ENCODE measurements around the gene SCFD2. TPM values are rescaled to one million over a fixed set of nuclear protein-coding genes. Genes with fewer than 3 reads are reported as not detected.

Gene SCFD2
- total and polyA plus RNA-seq, 2 of the 8 experiments (the other 6 are each of a cell fraction or from before 2014, with no cell fraction given), result 6.2 to 10.2 TPM

DNA sequence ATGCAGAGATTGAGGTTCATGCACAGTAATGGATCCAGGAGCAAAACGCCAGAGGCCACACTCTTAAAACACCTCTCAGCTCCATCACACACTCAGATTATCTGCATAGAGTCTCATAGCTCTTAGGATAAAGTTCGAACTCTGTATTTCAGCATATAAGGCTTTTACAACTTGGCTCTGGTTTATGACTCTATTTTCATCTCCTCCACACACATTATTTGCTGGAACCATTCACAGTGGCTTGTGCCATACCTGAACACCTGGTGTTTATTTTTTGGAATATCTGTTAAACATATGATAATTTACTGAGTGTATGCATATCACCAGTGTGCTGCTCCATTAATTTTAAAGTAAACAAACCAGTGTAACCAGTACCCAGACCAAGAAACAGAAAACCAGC, 476.5 kb downstream of the SCFD2 start (continued):
- TF ChIP-seq, protein P1, sequence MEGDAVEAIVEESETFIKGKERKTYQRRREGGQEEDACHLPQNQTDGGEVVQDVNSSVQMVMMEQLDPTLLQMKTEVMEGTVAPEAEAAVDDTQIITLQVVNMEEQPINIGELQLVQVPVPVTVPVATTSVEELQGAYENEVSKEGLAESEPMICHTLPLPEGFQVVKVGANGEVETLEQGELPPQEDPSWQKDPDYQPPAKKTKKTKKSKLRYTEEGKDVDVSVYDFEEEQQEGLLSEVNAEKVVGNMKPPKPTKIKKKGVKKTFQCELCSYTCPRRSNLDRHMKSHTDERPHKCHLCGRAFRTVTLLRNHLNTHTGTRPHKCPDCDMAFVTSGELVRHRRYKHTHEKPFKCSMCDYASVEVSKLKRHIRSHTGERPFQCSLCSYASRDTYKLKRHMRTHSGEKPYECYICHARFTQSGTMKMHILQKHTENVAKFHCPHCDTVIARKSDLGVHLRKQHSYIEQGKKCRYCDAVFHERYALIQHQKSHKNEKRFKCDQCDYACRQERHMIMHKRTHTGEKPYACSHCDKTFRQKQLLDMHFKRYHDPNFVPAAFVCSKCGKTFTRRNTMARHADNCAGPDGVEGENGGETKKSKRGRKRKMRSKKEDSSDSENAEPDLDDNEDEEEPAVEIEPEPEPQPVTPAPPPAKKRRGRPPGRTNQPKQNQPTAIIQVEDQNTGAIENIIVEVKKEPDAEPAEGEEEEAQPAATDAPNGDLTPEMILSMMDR (IDR thresholded peaks at IDR 0.05; ENCODE audit: control extremely low read depth in 1 of 3, insufficient read depth in 1 of 3, low read depth in 1 of 3, low read length in 3 of 3), result no peak
- TF ChIP-seq JUND (IDR thresholded peaks at IDR 0.05; ENCODE audit: low read length), result no peak
- no peak for TF ChIP-seq SAP30 (IDR thresholded peaks at IDR 0.05; ENCODE audit: insufficient read depth, insufficient replicate concordance, low read length)
- TF ChIP-seq, protein P2, sequence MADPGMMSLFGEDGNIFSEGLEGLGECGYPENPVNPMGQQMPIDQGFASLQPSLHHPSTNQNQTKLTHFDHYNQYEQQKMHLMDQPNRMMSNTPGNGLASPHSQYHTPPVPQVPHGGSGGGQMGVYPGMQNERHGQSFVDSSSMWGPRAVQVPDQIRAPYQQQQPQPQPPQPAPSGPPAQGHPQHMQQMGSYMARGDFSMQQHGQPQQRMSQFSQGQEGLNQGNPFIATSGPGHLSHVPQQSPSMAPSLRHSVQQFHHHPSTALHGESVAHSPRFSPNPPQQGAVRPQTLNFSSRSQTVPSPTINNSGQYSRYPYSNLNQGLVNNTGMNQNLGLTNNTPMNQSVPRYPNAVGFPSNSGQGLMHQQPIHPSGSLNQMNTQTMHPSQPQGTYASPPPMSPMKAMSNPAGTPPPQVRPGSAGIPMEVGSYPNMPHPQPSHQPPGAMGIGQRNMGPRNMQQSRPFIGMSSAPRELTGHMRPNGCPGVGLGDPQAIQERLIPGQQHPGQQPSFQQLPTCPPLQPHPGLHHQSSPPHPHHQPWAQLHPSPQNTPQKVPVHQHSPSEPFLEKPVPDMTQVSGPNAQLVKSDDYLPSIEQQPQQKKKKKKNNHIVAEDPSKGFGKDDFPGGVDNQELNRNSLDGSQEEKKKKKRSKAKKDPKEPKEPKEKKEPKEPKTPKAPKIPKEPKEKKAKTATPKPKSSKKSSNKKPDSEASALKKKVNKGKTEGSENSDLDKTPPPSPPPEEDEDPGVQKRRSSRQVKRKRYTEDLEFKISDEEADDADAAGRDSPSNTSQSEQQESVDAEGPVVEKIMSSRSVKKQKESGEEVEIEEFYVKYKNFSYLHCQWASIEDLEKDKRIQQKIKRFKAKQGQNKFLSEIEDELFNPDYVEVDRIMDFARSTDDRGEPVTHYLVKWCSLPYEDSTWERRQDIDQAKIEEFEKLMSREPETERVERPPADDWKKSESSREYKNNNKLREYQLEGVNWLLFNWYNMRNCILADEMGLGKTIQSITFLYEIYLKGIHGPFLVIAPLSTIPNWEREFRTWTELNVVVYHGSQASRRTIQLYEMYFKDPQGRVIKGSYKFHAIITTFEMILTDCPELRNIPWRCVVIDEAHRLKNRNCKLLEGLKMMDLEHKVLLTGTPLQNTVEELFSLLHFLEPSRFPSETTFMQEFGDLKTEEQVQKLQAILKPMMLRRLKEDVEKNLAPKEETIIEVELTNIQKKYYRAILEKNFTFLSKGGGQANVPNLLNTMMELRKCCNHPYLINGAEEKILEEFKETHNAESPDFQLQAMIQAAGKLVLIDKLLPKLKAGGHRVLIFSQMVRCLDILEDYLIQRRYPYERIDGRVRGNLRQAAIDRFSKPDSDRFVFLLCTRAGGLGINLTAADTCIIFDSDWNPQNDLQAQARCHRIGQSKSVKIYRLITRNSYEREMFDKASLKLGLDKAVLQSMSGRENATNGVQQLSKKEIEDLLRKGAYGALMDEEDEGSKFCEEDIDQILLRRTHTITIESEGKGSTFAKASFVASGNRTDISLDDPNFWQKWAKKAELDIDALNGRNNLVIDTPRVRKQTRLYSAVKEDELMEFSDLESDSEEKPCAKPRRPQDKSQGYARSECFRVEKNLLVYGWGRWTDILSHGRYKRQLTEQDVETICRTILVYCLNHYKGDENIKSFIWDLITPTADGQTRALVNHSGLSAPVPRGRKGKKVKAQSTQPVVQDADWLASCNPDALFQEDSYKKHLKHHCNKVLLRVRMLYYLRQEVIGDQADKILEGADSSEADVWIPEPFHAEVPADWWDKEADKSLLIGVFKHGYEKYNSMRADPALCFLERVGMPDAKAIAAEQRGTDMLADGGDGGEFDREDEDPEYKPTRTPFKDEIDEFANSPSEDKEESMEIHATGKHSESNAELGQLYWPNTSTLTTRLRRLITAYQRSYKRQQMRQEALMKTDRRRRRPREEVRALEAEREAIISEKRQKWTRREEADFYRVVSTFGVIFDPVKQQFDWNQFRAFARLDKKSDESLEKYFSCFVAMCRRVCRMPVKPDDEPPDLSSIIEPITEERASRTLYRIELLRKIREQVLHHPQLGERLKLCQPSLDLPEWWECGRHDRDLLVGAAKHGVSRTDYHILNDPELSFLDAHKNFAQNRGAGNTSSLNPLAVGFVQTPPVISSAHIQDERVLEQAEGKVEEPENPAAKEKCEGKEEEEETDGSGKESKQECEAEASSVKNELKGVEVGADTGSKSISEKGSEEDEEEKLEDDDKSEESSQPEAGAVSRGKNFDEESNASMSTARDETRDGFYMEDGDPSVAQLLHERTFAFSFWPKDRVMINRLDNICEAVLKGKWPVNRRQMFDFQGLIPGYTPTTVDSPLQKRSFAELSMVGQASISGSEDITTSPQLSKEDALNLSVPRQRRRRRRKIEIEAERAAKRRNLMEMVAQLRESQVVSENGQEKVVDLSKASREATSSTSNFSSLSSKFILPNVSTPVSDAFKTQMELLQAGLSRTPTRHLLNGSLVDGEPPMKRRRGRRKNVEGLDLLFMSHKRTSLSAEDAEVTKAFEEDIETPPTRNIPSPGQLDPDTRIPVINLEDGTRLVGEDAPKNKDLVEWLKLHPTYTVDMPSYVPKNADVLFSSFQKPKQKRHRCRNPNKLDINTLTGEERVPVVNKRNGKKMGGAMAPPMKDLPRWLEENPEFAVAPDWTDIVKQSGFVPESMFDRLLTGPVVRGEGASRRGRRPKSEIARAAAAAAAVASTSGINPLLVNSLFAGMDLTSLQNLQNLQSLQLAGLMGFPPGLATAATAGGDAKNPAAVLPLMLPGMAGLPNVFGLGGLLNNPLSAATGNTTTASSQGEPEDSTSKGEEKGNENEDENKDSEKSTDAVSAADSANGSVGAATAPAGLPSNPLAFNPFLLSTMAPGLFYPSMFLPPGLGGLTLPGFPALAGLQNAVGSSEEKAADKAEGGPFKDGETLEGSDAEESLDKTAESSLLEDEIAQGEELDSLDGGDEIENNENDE (IDR thresholded peaks at IDR 0.05; ENCODE audit: insufficient replicate concordance, low read length), result no peak
- no peak for TF ChIP-seq ZNF274 (IDR thresholded peaks at IDR 0.05; ENCODE audit: borderline replicate concordance, extremely low read depth, low read length)
- TF ChIP-seq HDAC2 (IDR thresholded peaks at IDR 0.05; ENCODE audit: borderline replicate concordance in 1 of 2, low read depth in 2 of 2, low read length in 2 of 2), result no peak

Measured in H1 (cell line).